HG03280 (cell line): ENCODE measurements around the gene GPR152.
"Not testable (repeated sequence)": the region's sequence is repeated elsewhere in the genome, so short reads cannot be mapped to it uniquely, and the experiment has no call there.

Source experiments
- ATAC-seq: cut with Tn5 transposase; IDR thresholded peaks from one replicate; pipeline ENCODE4 v1.9.1; 2021; ENCODE audit warnings: mild to moderate bottlenecking, moderate library complexity; ENCODE audit not compliant: unreplicated experiment

Gene GPR152

DNA sequence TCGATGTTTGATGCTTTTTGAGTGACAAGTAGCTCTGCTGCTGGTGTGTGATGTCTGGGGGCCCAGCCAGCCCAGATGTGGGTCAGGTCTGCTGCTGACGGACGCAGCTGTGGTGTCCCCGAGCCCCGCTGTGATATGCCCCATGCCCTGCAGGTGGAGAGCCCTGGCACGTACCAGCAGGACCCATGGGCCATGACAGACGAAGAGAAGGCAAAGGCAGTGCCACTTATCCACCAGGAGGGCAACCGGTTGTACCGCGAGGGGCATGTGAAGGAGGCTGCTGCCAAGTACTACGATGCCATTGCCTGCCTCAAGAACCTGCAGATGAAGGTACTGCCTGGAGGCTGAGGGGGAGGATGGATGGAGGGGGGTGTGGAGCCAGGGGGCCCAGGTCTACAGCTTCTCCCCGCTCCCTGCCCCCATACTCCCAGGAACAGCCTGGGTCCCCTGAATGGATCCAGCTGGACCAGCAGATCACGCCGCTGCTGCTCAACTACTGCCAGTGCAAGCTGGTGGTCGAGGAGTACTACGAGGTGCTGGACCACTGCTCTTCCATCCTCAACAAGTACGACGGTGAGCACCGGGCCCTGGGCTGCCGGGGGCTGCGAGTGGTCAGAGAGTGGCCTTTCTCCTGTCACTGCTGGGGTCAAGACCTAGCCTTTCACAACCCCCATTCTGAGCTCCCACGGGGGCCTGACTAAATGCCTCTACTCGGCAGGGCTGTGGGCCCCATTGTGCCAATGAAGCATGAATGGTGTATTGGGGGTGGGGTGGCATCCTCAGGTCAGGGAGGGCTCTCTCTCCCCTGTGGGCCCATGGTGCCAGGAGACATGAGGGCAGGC, 37.6 kb upstream of the GPR152 start:
- no peak for ATAC-seq

GRCh38 chr11:67489203-67489884, 36.8 kb upstream of the GPR152 start:
- ATAC-seq, result no peak

GRCh38 chr11:67486481-67487195, 34.1 kb upstream of the GPR152 start:
- ATAC-seq, result peak; percentile 35

DNA sequence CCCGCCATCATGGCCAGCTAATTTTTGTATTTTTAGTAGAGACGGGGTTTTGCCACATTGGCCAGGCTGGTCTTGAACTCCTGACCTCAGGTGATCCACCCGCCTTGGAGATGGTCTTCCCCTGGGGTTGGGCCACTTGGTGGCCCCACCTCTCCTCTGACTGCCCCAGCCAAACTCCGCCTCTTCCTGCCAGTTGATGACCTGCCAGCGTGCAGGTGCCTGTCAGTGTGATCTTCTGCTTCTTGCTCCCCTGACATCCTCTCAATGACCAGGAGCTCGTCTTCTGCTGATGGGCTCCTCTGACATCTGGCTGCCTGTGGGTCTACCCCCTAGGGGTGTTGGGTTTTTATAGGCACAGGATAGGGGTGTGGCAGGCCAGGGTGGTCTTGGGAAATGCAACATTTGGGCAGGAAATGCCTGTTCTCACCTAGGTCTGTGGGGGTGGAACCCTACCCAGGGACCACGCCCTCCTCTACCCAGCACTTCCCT, 33.4 kb upstream of the GPR152 start:
- not testable (repeated sequence) for ATAC-seq

- ATAC-seq, result no peak
Measured at GRCh38 chr11:67484847-67485311, 32.4 kb upstream of the GPR152 start.

DNA sequence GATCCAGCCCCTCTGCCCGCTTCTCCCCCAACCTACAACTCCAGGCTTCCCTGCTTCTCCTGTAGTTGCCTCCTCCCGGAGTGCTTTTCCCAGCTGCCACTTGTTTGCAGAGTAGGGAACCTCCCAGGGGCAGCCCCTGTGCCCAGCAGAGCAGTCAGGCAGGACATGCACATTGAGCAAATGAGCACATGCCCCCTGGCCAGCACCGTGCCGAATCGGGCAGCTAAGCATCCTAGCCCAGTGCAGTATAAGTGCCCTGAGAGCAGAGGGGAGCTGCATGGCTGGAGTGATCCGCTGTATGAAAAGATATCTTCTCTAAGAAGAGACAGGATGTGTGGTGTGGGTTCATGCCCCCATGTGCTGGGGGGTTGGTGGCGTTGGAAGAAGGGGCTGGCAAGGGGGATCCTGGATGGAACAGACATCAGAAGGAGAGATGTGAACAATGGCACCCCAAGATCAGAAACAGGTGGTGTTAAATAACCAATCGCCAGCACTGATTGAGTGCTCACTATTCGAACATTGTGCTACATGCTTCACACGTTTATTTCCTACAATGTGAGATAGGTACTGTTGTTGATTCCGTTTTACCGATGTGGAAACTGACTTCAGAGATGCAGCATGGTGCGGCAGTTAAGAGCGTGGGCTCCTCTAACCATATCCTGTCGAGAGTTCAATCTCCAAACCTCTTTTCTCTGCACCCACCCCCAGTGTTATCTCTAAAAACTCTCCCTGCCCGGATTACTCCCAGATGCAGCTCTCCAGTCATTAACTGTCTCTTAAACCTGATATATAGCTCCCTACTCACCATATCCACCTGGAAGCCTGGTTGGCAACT, 31.5 kb upstream of the GPR152 start:
- no peak for ATAC-seq

- peak; percentile 68 for ATAC-seq
Measured at GRCh38 chr11:67482827-67483798, 30.6 kb upstream of the GPR152 start, which contains the start of gene AIP. Gene AIP, plus strand, starts transcription at chr11:67483026. Its CDS starts 133 bp downstream, at chr11:67483159.

DNA sequence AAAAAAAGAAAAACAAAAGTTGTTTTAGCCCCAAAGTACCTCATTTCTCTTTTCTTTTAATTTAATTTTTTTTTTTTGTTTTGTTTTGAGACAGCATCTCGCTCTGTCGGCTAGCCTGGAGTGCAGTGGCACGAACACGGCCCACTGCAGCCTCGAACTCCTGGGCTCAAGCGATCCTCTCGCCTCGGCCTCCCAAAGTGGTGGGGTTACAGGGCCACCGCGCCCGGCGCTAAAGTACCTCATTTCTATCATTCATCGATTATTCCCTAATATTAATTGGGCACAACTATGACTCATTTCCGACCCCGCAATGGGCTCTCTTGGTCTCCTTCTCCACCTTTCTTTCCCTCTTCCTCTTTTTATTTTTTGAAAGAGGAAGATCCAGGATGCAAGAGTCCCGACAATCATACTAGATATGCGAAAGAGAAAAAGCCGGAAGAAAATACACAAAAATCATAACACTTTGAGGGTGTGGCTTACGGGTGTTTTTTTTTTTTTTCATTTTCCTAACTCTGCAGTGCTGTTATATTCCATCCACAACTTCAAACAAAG, 29.8 kb upstream of the GPR152 start:
- ATAC-seq, result no peak

DNA sequence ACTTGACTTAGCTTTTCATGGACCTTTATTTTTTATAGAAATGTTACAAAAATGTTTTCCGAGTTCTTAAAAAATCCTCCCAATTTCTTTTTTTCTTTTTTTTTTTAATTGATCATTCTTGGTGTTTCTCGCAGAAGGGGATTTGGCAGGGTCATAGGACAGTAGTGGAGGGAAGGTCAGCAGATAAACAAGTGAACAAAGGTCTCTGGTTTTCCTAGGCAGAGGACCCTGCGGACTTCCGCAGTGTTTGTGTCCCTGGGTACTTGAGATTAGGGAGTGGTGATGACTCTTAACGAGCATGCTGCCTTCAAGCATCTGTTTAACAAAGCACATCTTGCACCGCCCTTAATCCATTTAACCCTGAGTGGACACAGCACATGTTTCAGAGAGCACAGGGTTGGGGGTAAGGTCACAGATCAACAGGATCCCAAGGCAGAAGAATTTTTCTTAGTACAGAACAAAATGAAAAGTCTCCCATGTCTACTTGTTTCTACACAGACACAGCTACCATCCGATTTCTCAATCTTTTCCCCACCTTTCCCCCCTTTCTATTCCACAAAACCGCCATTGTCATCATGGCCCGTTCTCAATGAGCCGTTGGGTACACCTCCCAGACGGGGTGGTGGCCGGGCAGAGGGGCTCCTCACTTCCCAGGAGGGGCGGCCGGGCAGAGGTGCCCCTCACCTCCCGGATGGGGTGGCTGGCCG, 25.0 kb upstream of the GPR152 start:
- not testable (repeated sequence) for ATAC-seq

- ATAC-seq, result not testable (repeated sequence)
Measured at GRCh38 chr11:67476692-67477091, 24.2 kb upstream of the GPR152 start.

DNA sequence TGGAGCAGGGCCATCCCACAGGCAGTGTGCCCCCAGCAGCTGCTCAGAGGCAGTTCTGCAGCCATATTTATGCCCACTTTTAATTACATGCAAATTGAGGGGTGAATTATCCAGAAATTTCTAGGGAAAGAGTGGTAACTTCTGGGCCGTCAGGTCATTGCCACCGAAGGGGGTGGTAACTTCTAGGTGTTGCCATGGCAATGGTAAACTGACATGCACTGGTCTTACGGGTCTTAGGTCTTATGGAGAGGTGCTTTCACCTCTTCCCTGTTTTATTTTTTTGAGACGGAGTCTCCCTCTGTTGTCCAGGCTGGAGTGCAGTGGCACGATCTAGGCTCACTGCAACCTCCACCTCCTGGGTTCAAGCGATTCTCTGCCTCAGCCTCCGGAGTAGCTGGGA, 20.4 kb upstream of the GPR152 start:
- ATAC-seq, result no peak

- no peak for ATAC-seq
Measured at GRCh38 chr11:67470337-67471002, 17.9 kb upstream of the GPR152 start.

DNA sequence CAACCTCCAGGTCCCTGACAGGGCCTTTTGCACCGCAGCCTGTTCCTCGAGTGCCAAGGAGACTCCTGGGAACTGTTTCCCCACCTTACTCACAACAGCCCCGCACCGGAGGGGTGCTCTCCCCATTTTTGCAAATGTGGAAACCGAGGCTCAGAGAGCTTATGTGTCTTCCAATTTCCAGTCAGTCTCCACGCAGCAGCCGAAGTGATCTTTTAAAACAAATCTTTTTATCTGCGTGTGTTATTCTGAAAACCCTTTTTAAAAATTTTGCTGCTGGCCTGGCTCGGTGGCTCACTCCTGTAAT, 16.9 kb upstream of the GPR152 start:
- ATAC-seq, result no peak

DNA sequence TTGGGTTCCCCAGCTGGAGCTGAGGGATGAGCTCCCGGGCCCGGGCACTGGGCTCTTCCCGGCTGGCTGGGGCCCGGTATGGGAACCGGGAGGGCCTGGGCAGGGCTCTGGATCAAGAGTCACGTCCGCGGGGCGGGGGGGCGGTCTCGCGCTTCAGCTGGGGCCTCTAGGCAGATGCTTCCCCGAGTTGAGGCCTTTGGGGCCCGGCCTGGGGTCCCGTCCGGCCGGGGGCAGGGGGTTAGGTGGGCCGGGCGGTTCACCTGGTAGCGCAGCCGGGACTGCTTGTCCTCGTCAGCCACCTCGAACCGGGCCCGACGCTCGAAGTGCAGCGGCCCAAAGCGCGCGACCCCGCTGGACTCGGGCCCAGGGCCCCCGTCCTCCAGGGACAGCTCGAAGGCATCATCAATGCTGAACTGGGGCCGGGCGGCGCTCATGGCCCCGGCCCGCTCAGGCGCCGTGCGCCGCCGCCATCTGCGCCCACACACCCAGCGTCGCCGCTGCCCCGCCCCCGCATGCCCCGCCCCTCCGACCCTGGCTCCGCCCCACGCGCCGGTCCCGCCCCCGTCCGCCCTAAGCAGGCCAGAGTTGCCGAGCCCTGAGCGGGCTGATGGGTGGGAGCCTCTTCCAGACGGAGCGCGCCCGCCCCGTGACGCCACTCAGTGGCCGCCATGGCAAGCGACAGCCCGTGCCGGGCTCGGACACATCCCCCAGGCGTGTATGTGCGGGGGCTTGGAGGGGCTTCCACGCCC, 16.4 kb upstream of the GPR152 start, which contains the start of gene TMEM134:
Gene TMEM134, minus strand, starts transcription at position 493 of the 749 bp plus-strand sequence. Its CDS starts 59 bp downstream, at position 434.
- peak; percentile 68 for ATAC-seq

DNA sequence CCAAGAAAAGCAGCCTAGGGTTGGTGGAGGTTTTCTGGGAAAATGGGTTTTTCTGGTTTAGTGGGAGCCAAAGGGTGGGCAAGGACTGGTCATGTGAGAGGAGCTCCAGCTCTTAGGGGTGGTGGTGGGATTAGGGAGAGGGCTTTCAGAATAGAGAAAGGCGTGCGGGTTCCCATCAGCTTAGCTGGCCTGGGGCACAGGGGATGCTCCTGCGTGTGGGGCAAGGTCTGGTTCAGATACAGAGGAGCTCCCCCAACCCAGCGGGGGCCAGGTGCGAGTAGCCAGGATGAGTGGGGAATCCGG, 15.9 kb upstream of the GPR152 start:
- no peak for ATAC-seq

DNA sequence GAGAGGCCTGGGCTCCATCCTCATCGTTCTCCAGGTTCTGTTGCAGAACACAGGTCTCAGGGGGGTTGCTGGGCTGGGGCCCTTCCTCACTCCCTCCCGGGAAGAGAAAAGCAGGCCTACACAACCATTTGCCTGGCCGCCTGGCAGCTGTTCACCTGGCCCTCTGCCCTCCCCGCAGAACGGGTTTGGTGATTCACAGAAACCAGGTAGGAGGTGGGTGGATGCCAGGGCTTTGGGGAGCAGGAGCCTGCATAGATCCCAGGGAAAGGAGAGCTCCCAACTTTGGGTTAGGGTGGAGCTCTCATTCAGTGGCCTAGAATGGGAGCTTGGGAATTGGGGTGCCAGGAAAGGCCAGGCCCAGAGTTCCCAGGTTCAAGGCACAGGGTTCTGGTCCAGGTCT, 15.5 kb upstream of the GPR152 start:
- ATAC-seq, result no peak
